HG03095 (cell line): ENCODE measurements around the gene BLVRB.

ENCODE experiments used
- ATAC-seq: cut with Tn5 transposase; IDR thresholded peaks from one replicate; pipeline ENCODE4 v1.9.1; 2021; ENCODE audit warnings: moderate library complexity; ENCODE audit not compliant: unreplicated experiment

Gene BLVRB

DNA sequence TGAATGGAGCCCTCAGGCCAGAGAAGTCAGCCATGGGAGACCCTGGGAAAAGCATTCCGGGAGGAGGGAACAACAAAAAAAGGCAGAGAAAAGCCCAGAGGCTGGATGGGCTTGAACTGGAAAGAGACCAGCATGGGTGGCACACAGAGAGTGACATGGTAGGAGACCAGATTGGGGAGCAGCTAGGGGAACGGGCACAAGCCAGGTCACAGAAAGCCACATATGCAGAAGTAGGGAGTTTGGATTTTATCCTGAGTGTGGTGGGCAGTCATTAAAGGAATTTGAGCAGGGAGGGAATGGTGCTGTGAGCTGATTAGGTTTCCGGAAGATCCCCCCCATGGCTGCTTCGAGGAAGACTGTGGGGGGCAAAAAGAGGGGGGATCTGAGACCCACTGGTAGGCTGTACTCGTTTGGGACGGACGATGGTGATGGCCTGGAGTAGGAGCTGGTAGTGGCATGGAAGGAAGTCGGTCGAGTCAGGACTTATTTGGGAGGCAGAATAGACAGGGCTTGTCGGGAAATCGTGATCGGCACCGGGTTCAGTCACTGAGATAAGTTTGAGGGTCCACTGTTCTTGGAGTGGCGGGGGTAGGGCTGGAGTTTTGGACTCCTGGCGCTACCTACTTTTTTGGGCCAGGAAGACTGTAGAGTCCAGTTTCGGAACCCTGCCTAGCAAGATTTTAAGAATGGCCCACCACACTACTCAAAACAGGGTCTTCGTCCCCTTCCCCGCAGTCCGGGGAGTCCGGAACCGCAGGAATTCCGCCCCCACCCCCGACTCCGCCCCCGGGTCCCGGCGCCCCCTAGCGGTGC lies 40.7 kb downstream of the BLVRB start:
- no peak for ATAC-seq

DNA sequence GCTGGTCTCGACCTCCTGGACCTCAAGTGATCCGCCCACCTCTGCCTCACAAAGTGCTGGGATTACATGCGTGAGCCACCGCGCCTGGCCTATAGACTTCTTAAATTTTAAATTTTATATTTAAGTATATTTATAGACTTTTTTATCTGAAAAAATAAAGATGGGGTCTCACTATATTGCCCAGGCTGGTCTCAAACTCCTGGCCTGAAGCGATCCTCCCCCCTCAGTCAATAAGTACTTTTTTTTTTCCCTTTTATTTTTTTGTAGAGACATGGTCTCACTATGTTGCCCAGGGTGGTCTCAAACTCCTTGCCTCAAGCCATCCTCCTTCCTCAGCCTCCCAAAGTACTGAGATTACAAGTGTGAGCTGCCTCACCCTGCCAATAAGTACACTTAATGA lies 41.6 kb downstream of the BLVRB start:
- no peak for ATAC-seq

DNA sequence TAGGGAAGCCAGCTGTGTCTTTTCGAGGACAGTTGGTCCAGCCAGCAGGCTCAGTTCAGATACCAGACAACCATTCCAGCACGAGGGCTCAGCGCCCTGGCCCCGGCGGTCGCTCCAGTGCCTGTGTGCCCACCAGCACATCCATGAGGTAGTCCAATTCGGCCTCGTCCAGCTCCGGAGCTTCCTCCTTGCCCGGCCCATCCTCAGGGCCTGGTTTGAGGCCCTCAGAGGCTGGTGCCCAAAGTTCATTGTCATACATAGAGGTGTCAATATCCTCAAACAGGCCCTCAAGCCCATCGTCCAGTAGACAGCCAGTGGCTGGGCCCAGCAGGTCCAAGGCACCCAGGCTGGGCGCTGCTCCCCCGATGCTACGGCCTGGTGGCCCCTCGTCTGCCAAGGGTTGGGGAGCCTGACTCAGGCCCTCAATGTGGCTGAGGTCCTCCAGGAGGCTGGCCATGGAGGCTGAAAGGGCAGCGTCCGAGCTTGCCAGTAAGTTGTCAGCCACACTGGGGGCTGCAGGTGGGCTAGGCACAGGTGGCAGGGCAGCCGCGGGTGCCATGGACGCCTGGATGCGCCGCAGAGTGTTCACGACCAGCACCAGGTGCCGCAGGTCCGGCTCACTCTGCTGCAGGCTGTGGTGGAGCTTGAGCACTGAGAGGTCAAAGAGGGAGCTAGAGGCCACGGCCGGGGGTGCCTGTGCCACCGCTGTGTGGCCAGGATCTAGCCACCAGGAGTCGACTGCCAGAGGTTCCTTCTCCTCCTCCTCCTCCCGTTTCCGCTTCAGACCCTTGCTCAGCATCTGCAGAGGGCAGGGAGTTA lies 42.6 kb downstream of the BLVRB start:
- ATAC-seq, result no peak

DNA sequence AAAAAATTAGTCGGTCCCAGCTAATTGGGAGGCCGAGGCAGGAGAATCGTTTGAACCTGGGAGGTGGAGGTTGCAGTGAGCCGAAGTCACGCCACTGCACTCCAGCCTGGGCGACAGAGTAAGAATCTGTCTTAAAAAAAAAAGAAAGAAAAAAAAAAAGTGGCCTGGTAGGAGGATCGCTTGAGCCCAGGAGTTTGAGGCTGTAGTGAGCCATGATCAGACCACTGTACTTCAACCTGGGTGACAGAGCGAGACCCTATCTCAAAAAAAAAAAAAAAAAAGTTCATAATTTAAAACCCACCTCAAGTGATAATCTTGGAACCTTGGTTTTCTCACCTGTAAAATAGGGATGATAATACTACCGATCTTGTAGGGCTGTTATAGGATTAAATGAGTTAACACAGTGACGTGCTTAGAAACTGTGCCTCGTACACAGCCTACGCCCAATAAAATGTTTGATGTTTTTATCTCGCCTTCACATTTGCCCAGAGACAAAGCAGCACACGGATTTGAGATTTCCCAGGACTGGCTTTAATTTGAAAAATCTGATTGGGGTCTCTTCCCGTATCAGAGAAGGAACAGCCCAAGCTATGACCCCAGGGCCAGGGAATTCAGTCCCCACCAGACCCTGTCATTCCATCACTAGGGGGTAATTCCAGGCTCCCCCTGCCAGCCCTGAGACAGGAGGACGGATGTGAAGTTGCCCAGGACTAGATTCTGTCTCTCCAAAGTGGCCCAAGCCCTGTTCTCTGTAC lies 43.4 kb downstream of the BLVRB start:
- ATAC-seq, result no peak

DNA sequence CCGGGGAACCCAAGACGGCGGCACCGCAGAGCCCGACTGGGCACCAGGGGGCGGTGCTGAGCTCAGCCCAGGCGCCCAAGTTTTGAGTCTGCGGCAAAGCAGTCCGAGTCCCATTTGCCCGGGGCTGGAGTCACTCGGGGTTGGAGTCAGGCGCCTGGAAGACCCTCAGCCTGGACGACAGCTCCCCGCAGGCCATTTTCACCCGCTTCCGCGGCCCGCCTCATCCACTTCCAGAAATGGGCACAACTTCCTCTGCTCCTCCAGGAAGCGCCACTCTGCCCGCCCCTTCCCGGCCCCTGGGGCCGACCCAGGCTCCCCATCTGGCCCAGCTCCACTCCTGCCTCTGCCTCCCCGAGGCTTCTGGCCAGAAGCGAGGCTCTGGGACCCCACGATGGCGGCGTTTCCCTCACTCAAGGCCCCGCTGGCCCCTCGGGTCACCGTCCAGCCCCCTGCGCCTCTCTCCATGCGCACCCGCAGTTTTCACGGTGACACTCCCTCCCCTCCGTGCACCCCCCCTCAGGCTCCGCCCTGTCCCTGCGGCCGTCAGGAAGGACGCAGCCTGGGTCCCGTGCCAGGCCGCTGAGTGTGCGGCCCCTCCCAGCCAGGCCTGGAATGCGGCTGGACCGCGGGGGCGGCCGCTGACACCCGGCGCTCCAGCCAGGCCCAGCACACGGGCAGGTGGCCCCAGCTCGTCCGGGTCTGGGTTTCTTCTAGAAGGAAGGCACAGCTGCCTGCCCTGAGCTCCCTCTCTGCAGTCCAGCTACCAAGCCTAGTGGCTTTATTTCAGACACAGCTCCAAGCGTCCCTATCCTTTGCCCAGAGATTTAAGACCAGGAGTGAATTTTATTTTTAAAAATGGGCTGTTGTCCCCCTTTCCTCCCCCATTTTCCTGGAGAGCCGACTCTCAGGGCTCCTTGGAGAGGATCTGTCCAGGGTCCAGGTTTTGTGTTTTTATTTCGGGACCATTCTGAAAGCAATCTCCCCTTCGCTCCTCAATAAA lies 44.5 kb downstream of the BLVRB start:
- ATAC-seq, result no peak

DNA sequence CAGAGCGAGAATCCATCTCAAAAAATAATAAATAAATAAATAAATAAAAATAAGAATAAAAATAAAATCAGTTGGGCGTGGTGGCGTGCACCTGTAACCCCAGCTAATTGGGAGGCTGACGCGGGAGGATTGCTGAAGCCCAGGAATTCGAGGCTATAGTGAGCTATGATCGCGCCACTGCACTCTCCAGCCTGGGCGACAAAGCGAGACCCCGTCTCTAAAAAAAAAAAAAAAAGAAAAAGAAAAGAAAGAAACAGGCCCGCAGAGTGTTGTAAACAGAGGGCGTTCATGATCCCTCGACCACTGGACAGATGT lies 45.1 kb downstream of the BLVRB start:
- no peak for ATAC-seq

DNA sequence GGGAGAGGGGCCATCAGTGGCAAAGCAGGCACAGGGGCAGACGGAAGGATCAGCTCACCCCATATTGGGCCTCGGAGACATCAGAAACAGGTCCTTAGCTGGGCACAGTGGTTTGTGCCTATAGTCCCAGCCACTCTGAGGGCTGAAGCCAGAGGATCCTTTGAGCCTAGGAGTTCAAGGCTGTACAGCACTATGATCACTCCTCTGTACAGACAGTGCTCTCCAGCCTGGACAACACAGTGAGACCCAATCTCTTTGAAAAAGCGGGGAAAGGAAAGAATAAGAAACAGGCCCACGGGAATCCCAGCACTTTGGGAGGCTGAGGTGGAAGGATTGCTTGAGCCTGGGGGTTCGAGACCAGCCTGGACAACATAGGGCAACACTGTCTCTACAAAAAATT lies 45.8 kb downstream of the BLVRB start:
- ATAC-seq, result no peak

DNA sequence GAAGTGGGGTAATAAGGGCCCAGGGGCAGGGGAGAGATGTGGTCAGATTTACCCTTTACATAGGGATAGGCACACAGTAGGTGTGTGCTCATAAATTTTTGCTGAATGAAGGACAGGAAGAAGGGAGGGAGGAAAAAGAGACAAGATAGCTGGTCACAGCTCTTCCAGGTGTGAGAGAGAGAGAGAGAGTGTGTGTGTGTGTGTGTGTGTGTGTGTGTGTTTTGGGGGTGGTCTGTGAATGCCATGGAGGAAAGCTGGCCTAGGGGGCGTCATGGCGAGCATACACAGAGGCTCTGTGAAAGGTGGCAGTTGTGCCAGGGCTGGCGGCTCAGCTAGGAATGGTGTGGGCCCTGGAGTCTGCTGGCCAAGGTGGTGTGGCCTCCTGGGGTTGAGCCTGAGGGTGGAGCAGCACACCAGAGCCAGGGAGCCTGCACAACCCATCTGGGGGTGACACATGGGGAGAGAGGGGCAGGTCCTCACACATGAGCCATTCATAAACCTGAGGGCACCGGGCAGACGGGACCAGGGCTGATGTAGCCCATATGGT lies 46.4 kb downstream of the BLVRB start:
- no peak for ATAC-seq

DNA sequence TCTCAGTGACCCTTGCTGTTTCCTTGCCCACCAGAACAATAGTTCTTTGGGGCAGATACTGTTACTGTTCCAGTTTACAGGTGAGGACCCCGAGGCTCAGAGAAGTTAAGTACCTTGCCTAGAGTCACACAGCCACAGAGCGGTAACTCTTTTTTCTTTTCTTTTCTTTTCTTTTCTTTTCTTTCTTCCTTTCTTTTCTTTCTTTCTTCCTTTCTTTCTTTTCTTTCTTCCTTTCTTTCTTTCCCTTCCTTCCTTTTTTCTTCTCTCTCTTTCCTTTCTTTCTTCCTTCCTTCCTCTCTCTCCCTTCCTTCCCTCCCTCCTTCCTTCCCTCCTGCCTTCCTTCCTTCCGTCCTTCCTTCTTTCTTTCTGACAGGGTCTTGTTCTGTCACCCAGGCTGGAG lies 47.5 kb downstream of the BLVRB start:
- no peak for ATAC-seq

DNA sequence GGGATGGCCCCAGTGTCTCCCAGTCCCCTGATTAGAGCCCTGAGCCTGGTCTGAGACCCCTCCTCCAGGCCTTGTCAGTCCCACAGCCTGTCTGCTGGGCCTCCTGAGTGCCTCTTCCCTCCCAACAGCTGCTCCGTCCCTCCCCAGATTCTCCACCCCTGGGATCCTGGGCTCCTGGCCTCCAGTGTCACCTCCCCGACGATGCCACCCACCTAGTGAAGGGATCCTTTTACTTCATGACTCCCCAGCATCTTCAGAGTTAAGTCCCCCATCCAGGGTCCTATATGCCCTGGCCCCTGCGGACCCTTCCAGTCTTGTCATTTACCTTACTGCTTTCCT lies 47.9 kb downstream of the BLVRB start:
- no peak for ATAC-seq

DNA sequence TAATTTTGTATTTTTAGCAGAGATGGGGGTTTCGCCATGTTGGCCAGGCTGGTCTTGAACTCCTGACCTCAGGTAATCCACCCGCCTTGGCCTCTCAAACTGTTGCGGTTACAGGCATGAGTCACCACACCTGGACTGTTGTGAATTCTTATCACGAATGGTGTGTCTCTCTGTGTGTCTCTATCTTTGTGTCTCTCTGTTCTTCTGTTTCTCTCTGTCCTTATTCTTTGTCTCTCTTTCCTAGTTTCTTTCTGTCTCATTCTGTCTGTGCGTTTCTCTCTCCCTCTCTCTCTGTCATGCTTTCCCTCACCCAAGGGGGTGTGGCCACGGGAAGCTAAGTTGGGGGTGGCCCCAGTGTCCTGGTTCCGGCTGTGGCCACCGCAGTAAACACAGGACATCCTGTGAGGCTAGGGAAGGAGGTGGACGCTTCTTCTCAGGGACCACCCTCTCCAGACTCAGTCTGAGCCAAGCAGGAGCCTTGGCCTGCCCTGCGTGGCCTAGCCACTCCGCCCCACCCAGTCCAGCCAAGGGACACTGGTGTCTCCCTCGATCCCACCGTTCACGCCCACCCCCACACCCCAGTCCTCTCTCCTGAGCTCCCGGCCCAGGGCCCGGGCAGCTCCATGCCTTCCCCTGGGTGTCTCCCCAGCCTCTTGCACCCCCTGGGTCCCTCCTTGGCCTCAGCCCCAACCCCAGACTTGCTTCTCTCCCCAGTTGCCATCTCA lies 48.5 kb downstream of the BLVRB start:
- ATAC-seq, result no peak

DNA sequence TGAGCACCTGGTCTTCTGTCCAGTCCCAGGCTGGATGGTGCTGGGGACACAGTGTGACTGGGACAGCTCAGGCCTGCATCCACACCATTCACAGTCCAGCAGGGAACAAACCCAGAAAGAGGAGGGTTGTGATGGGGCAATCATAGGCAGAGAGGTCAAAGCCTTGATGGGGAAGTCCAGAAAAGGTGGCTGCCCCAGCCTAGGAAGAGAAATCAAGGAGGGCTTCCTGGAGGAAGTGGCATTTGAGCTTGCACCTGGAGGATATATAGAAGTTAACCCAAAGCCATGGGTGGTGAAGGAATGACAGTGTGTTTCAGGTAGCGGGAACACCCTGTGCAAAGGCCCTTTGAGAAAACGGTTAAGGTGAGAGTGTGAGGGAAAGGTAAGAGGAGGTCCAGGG lies 49.8 kb downstream of the BLVRB start:
- no peak for ATAC-seq

DNA sequence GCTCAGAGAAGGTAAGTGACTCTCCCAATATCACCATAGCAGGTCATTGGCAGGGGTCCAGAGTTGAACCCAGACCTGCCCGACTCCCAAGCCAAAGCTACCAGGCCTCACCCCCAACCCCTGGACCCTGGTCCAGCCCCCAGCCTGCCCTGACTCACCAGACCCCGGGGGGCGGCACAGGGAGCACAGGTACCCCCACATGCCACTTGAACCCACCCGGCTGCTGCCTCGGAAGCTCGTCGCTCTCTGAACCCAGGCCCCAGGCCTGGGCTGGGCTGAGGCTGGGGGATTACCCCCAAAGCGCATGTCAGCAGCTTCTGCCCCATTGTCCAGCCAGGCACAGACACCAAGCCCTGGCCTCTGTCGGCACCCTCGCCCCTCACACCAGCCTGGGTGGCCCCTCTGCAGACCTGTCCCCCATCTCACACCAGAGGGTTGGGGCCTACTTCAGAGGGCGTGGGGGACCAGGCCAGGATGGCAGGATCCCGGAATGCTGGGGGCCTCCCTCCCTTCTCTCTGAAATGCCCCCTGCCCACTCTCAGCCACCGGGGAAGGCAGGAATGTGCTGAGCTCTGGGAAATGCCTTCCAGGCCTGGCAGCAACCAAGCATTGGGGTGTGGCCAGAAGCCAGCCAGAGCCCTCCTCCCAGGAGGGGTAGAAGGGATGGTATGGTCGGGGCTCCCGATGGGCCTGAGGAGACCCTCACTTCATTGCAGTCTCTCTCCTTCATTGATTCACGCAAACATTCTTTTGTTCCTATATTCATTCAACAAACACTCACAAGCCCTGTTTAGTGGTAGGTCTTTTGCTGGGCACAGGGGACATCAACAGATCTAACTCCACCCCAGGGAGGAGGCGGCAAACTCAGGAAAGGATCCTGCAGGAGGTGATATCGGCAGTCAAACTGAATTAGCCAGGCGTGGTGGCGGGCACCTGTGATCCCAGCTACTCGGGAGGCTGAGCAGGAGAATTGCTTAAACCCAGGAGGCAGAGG lies 50.7 kb downstream of the BLVRB start:
- ATAC-seq, result no peak

DNA sequence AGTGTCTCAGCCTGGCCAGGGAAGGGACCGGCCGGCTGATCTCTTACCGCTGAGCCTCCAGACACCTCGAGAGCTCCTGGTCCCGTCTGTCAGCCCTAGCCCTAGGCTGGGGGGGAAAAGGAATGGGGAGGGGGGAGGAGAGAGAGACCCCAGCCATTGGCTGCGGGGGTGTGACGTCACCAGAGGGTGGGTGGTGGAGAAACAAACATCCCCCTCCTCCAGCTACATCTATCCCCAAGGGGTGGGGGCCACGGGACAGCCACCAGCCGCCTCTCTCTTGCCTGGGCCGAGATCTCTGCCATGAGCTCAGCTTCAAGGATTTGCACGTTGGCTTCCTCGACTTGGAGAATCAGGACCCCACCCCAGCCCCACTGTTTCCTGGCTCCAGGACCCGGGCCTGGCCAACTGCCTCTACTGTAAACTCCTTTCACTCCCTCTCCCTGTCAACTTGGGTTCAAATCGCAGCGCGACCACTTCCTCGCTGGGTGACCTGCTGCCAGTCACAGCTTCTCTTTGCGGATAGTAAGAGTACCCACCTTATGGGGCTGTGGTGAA lies 52.2 kb downstream of the BLVRB start, which contains the start of gene PRX:
TSS of gene PRX (minus strand) at position 88 of the 555 bp plus-strand sequence. CDS start 5,446 bp downstream, outside the sequence.
- ATAC-seq, result no peak

DNA sequence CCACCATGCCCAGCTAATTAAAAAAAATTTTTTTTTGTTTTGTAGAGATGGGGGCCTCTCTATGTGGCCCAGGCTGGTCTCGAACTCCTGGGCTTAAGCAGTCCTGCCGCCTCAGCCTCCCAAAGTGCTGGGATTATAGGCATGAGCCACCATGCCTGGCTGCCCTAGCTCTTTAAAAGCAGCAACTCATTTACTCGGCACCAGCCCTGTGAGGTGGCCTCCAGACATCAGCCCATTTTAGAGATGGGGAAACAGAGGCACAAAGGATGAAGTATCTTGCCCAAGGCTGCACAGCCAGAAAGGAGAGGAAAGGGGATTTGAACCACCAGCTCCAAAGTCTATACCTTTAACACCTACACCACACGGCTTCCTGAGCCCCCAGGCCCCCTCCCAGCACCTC lies 52.7 kb downstream of the BLVRB start:
- no peak for ATAC-seq

DNA sequence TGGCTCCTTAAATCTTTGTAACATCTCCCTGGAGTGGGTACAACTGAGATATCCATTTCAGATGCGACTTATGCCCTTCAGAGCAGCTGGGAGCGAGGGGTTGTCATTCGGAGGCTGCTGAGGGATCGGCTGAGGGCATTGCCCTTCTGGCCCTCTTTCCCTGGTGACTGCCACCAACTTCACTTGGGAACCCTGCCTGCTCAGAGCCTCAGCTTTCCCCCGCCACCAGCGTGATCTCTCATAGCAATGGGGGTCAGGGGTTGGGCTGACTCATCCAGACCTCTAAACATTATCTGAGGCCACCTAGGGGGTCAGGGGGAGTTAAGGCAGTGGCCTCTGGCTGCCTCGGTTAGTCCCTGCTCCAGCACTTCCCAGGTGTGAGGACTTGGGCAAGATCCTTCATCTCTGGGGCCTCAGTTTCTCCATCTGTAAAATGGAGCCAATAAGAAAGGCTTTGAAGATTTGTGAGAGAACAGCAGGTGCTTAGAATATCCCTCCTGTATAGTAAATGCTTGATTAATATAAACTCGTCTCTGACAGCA lies 53.5 kb downstream of the BLVRB start:
- no peak for ATAC-seq

DNA sequence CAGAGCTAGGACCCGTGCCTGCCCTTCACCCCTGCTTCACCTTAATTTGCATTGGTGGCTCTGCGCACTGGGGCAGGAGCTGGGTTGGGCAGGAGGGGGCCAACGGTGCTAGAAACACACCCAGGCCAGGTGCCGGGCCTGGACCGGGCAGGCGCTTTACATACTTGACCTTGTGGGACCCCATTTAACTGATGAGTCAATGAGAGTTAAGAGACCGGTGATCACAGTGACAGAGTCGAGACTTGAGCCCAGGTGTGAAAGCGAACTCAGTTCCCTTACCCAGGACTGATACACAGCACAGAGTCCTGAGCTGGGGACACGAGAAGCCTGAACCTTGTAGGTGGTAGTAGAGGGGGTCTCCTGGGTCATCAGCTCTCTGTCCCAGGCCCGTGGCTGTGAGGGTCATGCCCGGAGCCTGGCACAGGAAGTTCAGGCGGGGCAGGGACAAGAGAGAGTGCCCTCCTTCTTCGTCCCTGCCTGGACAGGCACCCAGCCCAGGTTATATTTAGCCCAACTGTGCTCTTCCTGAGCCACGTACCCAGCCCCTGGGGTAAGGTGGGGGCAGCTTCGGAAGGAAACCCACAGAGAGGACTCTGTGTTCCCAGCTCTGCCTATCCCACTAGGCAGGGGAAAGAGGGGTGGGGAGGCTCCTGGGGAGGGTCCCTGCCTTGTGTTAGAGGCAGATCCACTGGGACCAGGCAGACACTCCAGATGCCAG lies 54.3 kb downstream of the BLVRB start:
- no peak for ATAC-seq
